Heart left ventricle (tissue), 13 donors: Measurements from ENCODE around the gene PRICKLE3.

Source experiments
- POLR2A ChIP-seq, 2 donors: fragments of 450-650 bp; IDR thresholded peaks; one replicate each; pipeline ENCODE4 v1.6.1; 2017; ENCODE audit warnings: antibody characterized with exemption in 2 of 2, mild to moderate bottlenecking in 2 of 2, moderate library complexity in 2 of 2
- TF ChIP-seq, protein P1 (sequence below), 12 donors: fragments of 200-600 bp; sonication (generic) in 4 of 12; IDR thresholded peaks; one replicate each; pipeline versions ENCODE4 v1.5.0 to v1.8.0; 2018 to 2022; ENCODE audit warnings: antibody characterized with exemption in 12 of 12, mild to moderate bottlenecking in 5 of 12
- donor health status: ischemic (EF 13 %, LVEDD 7.1; RV severe dilation, severe dysfunction).
- donor health status: DM: no; HTN: yes; CAD: no.
- donor health status: DM: no; HTN: no; CAD: no.
- donor health status: ischemic (EF 25% LVEDD 6.9; RV normal size, moderate dysfunction).
- donor health status: ischemic (EF 25% LVEDD 5.7; RV mildly dilated, moderate dysfunction).
- donor health status: ischemic (EF 35%, LVEDD 5.7; RV mildly dilated, moderate dysfunction).
- donor health status: nonischemic (EF 11% LVEDD 7.7; RV severe dilation, severe dysfunction).
- donor health status: DM: yes; HTN: yes; CAD: no.
- donor health status: PGD.
- donor health status: ischemic (EF 29% LVEDD 5.4; RV normal size, mild dysfunction).
- donor health status: nonischemic (EF 23%, LVEDD 6.1; RV moderate dilation, normal function).

DNA sequence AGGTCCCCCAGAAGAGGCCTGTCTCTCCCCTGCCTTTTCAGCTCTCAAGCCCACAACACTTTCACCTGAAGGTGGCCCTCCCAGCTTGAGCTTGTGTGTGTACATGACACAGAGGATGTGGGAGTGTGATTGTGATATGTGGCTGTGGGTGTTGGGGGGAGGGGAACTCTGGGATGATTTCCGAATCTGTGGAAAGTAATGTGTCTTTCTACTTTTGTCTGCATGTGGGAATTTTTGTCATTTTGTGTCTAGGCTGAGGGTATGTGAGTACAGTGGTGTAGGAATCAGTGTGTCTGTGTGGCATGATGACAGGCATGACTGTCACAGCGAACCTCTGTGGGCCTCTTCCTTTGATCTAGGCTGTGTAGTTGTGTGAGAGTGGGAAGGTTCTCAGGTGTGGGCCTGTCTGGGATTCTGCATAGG is 7.4 kb upstream of the PRICKLE3 start:
- TF ChIP-seq, protein P1, sequence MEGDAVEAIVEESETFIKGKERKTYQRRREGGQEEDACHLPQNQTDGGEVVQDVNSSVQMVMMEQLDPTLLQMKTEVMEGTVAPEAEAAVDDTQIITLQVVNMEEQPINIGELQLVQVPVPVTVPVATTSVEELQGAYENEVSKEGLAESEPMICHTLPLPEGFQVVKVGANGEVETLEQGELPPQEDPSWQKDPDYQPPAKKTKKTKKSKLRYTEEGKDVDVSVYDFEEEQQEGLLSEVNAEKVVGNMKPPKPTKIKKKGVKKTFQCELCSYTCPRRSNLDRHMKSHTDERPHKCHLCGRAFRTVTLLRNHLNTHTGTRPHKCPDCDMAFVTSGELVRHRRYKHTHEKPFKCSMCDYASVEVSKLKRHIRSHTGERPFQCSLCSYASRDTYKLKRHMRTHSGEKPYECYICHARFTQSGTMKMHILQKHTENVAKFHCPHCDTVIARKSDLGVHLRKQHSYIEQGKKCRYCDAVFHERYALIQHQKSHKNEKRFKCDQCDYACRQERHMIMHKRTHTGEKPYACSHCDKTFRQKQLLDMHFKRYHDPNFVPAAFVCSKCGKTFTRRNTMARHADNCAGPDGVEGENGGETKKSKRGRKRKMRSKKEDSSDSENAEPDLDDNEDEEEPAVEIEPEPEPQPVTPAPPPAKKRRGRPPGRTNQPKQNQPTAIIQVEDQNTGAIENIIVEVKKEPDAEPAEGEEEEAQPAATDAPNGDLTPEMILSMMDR (IDR thresholded peaks at IDR 0.05): no peak
- no peak for TF ChIP-seq POLR2A (IDR thresholded peaks at IDR 0.05)
